GM18873 (cell line): Measurements from ENCODE around the gene DHX8.
"Not testable (repeated sequence)": the region's sequence is repeated elsewhere in the genome, so short reads cannot be mapped to it uniquely, and the experiment has no call there.

Source experiments
- ATAC-seq: cut with Tn5 transposase; IDR thresholded peaks from one replicate; pipeline ENCODE4 v1.9.1; 2021; ENCODE audit warnings: mild to moderate bottlenecking, moderate library complexity, moderate number of reproducible peaks; ENCODE audit not compliant: unreplicated experiment, low FRiP score

DHX8 gene

GRCh38 chr17:43483674-43484551 is at the start of gene DHX8:
Gene DHX8 (plus strand): TSS chr17:43483975. CDS start chr17:43484038, 63 bp downstream.
- ATAC-seq, result peak; percentile 92

- ATAC-seq, result no peak
These were observed 48.9 kb upstream of the DHX8 start for GRCh38 chr17:43434902-43435319.

GRCh38 chr17:43437756-43438155 is 46.0 kb upstream of the DHX8 start:
- ATAC-seq, result no peak

- no peak for ATAC-seq
These were observed 45.1 kb upstream of the DHX8 start for GRCh38 chr17:43438626-43439025.

GRCh38 chr17:43439041-43439440 is 44.7 kb upstream of the DHX8 start:
- ATAC-seq, result no peak

- ATAC-seq, result no peak
These were observed 41.1 kb upstream of the DHX8 start for GRCh38 chr17:43442711-43443110.

- no peak for ATAC-seq
These were observed 40.4 kb upstream of the DHX8 start for GRCh38 chr17:43443381-43443780.

- no peak for ATAC-seq
These were observed 39.4 kb upstream of the DHX8 start for GRCh38 chr17:43444223-43445008.

- ATAC-seq, result no peak
These were observed 38.7 kb upstream of the DHX8 start for GRCh38 chr17:43445009-43445589.

- ATAC-seq, result no peak
These were observed 37.0 kb upstream of the DHX8 start for GRCh38 chr17:43446773-43447172.

- no peak for ATAC-seq
These were observed 34.9 kb upstream of the DHX8 start for GRCh38 chr17:43448720-43449469.

- ATAC-seq, result no peak
These were observed 34.1 kb upstream of the DHX8 start for GRCh38 chr17:43449470-43450248.

- not testable (repeated sequence) for ATAC-seq
These were observed 33.0 kb upstream of the DHX8 start for GRCh38 chr17:43450791-43451190.

- not testable (repeated sequence) for ATAC-seq
These were observed 32.0 kb upstream of the DHX8 start for GRCh38 chr17:43451741-43452140.

GRCh38 chr17:43453331-43453812 is 30.4 kb upstream of the DHX8 start:
- no peak for ATAC-seq

- no peak for ATAC-seq
These were observed 28.9 kb upstream of the DHX8 start for GRCh38 chr17:43454868-43455267.

GRCh38 chr17:43456029-43456428 is 27.7 kb upstream of the DHX8 start:
- ATAC-seq, result no peak

GRCh38 chr17:43456661-43457361 is 27.0 kb upstream of the DHX8 start:
- no peak for ATAC-seq

- no peak for ATAC-seq
These were observed 26.4 kb upstream of the DHX8 start for GRCh38 chr17:43457362-43457692.
